ENCODE data around the gene CCDC183.
"Not testable (repeated sequence)": the region's sequence is repeated elsewhere in the genome, so short reads cannot be mapped to it uniquely, and the experiment has no call there.

Gene CCDC183

GRCh38 chr9:136796238-136796774, at the start of gene CCDC183:
Gene CCDC183 (plus strand): TSS chr9:136796338. CDS start chr9:136796398, 60 bp downstream.
- peaks cover 66% of the 10 kb centered on the region for H3K4me1 Mint-ChIP-seq
- no peak for DNase-seq
- ATAC-seq = no peak
- H3K4me3 Mint-ChIP-seq = no peak within 1 kb of the TSS
- H3K27me3 Mint-ChIP-seq = peaks cover 15% of the 10 kb centered on the region
- H3K27ac Mint-ChIP-seq = no peak within 1 kb of the TSS
- no peaks in the 10 kb centered on the region for H3K9me3 Mint-ChIP-seq

- Mint-ChIP-seq H3K27me3 (peaks cover 59% of the 10 kb centered on the region), H3K27ac (no peak overlapping the region), H3K4me1 (peaks cover 35% of the 10 kb centered on the region), H3K9me3 (peaks cover 7 to 12% of the 10 kb centered on the region in 2 donors), H3K4me3 (no peak overlapping the region)
- ATAC-seq = no peak
- no peak for DNase-seq
Observed at GRCh38 chr9:136746621-136747020, 49.5 kb upstream of the CCDC183 start.

- no peak for ATAC-seq
- Mint-ChIP-seq H3K27ac (no peak overlapping the region), H3K9me3 (peaks cover 15 to 20% of the 10 kb centered on the region in 2 donors), H3K4me1 (peaks cover 27% of the 10 kb centered on the region), H3K4me3 (no peak overlapping the region), H3K27me3 (peaks cover 67% of the 10 kb centered on the region)
- DNase-seq = no peak
Observed at GRCh38 chr9:136747161-136748060, 48.7 kb upstream of the CCDC183 start.

GRCh38 chr9:136748201-136748600, 47.9 kb upstream of the CCDC183 start, which contains the start of gene LCN6:
Gene LCN6 (minus strand): TSS chr9:136748525. CDS start chr9:136748483, 42 bp downstream.
- Mint-ChIP-seq H3K4me3 (no peak within 1 kb of the TSS), H3K9me3 (peaks cover 20 to 26% of the 10 kb centered on the region in 2 donors), H3K27ac (peak within 1 kb of the TSS in 1 of 2 donors; percentile 34), H3K4me1 (peaks cover 23% of the 10 kb centered on the region), H3K27me3 (peaks cover 63% of the 10 kb centered on the region)
- ATAC-seq (no peak), DNase-seq (no peak)

GRCh38 chr9:136748666-136749611, 47.2 kb upstream of the CCDC183 start:
- H3K27ac Mint-ChIP-seq = peak overlapping the region in 1 of 2 donors; percentile 34
- H3K4me3 Mint-ChIP-seq = no peak overlapping the region
- DNase-seq (no peak), ATAC-seq (no peak)
- peaks cover 20 to 26% of the 10 kb centered on the region in 2 donors for H3K9me3 Mint-ChIP-seq
- H3K4me1 Mint-ChIP-seq = peaks cover 23% of the 10 kb centered on the region
- H3K27me3 Mint-ChIP-seq = peaks cover 55% of the 10 kb centered on the region

- ATAC-seq (peak; percentile 91), DNase-seq (no peak)
- Mint-ChIP-seq H3K27ac (no peak overlapping the region), H3K4me1 (peaks cover 19% of the 10 kb centered on the region), H3K9me3 (peaks cover 23 to 30% of the 10 kb centered on the region in 2 donors), H3K4me3 (no peak overlapping the region), H3K27me3 (peaks cover 57% of the 10 kb centered on the region)
Observed at GRCh38 chr9:136750526-136750925, 45.6 kb upstream of the CCDC183 start.

GRCh38 chr9:136751244-136751643, 44.9 kb upstream of the CCDC183 start:
- peaks cover 64% of the 10 kb centered on the region for H3K27me3 Mint-ChIP-seq
- DNase-seq = no peak
- ATAC-seq = no peak
- H3K4me1 Mint-ChIP-seq = peaks cover 19% of the 10 kb centered on the region
- no peak overlapping the region for H3K4me3 Mint-ChIP-seq
- H3K9me3 Mint-ChIP-seq = peaks cover 25 to 37% of the 10 kb centered on the region in 2 donors
- no peak overlapping the region for H3K27ac Mint-ChIP-seq

- no peak overlapping the region for H3K4me3 Mint-ChIP-seq
- H3K9me3 Mint-ChIP-seq = peaks cover 25 to 41% of the 10 kb centered on the region in 2 donors
- DNase-seq (no peak), ATAC-seq (no peak)
- H3K4me1 Mint-ChIP-seq = peaks cover 19% of the 10 kb centered on the region
- H3K27me3 Mint-ChIP-seq = peaks cover 68% of the 10 kb centered on the region
- no peak overlapping the region for H3K27ac Mint-ChIP-seq
Observed at GRCh38 chr9:136751814-136752213, 44.3 kb upstream of the CCDC183 start.

GRCh38 chr9:136753371-136754058, 42.6 kb upstream of the CCDC183 start:
- H3K4me3 Mint-ChIP-seq = no peak overlapping the region
- H3K27me3 Mint-ChIP-seq = peaks cover 51% of the 10 kb centered on the region
- ATAC-seq = no peak
- no peak for DNase-seq
- peaks cover 19% of the 10 kb centered on the region for H3K4me1 Mint-ChIP-seq
- H3K27ac Mint-ChIP-seq = no peak overlapping the region
- H3K9me3 Mint-ChIP-seq = peaks cover 25 to 41% of the 10 kb centered on the region in 2 donors

GRCh38 chr9:136754059-136754572, 42.0 kb upstream of the CCDC183 start:
- ATAC-seq (no peak), DNase-seq (no peak)
- H3K4me3 Mint-ChIP-seq = no peak overlapping the region
- H3K27ac Mint-ChIP-seq = no peak overlapping the region
- peaks cover 18% of the 10 kb centered on the region for H3K4me1 Mint-ChIP-seq
- peaks cover 25 to 41% of the 10 kb centered on the region in 2 donors for H3K9me3 Mint-ChIP-seq
- H3K27me3 Mint-ChIP-seq = peaks cover 45% of the 10 kb centered on the region

GRCh38 chr9:136754626-136755301, 41.4 kb upstream of the CCDC183 start:
- Mint-ChIP-seq H3K9me3 (peaks cover 25 to 41% of the 10 kb centered on the region in 2 donors), H3K4me1 (peaks cover 12% of the 10 kb centered on the region), H3K4me3 (no peak overlapping the region), H3K27ac (no peak overlapping the region), H3K27me3 (peaks cover 40% of the 10 kb centered on the region)
- ATAC-seq (no peak), DNase-seq (no peak)

- H3K4me3 Mint-ChIP-seq = not testable (repeated sequence)
Observed at GRCh38 chr9:136755302-136756133, 40.6 kb upstream of the CCDC183 start.

GRCh38 chr9:136756134-136756438, 40.1 kb upstream of the CCDC183 start:
- ATAC-seq = no peak
- H3K4me1 Mint-ChIP-seq = peaks cover 6% of the 10 kb centered on the region
- H3K27ac Mint-ChIP-seq = peak overlapping the region in 1 of 2 donors; percentile 34
- DNase-seq = no peak
- H3K4me3 Mint-ChIP-seq = no peak overlapping the region
- H3K9me3 Mint-ChIP-seq = peaks cover 20 to 35% of the 10 kb centered on the region in 2 donors
- peaks cover 35% of the 10 kb centered on the region for H3K27me3 Mint-ChIP-seq

More at GRCh38 chr9:136755302-136756133, 40.6 kb upstream of the CCDC183 start:
- not testable (repeated sequence) for H3K27ac Mint-ChIP-seq, DNase-seq, H3K4me1 Mint-ChIP-seq, ATAC-seq
- H3K27me3 Mint-ChIP-seq = peaks cover 40% of the 10 kb centered on the region
- H3K9me3 Mint-ChIP-seq = peaks cover 23 to 40% of the 10 kb centered on the region in 2 donors

All from stimulated activated naive CD8-positive, alpha-beta T cell treated with anti-CD3 and anti-CD28 coated beads, Interleukin-15, amount 100 ng/mL, for 72 hours (primary cell).